ENCODE data around the gene C1RL. TPM values are rescaled to one million over a fixed set of nuclear protein-coding genes. Genes with fewer than 3 reads are reported as not detected.

C1RL gene
- total and polyA plus RNA-seq, 2 donors (not counting 1 experiment from before 2014, with no cell fraction given), result 13.5 to 24.9 TPM

DNA sequence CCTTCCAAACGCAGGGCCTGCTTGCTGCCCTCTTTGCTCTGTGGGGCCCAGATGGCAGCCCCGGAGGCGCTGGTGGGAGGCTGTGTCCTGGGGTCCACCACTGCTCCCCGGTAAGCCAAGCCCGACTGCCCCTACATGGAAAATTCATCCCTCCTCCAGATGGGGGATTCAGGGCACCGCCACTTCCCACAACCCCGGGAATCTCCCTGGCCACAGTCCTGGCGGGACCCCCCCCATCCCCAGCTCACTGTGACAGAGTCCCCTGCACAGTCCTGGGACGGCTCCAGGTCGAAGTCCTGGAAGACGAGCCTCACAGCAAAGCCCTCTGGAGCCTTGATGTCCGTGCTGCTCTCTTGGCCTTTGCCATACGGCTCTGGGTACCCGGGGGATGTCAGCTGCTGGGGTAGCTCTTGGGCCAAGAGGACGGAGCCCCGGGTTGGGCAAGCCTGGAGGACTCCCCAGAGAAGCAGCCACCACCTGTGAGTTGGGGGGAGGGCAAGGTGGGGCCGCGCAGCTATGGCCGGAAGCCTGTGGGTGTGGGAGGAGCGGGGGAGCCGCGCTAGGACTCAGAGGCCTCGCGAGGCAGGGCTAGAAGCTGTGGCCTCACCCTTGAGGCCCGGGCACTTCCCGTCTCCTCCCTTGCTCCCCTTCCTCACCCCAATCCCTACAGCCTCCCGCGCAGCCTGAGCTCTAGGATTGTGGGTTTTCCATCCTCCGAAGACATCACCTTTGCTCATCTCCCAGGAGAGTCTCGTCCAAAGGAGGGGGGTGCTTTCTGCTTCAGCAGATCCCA lies 815 bp downstream of the C1RL start:
- Histone ChIP-seq H3K36me3 (replicated peaks in 1 of 2; ENCODE audit: control extremely low read depth in 1 of 2, control insufficient read depth in 1 of 2, extremely low read depth in 1 of 2, insufficient read depth in 2 of 2, low read length in 1 of 2) (peaks cover 0 to 3% of the 10 kb centered on the region in 2 experiments), H2AFZ (ENCODE audit: insufficient read depth, low read depth, low read length, poor library complexity, severe bottlenecking) (peak overlapping the region; percentile 96), H3K27ac (ENCODE audit: low read length in 2 of 2) (peak overlapping the region; percentile 63 to 76), H3K9me3 (ENCODE audit: control extremely low read depth in 1 of 3, control insufficient read depth in 2 of 3, insufficient read depth in 1 of 3, low read length in 2 of 3) (peaks cover 0 to 2% (median 0%) of the 10 kb centered on the region in 3 donors), H3K9ac (ENCODE audit: low read length) (peak overlapping the region; percentile 94), H3K4me2 (replicated peaks; ENCODE audit: low read depth, low read length, poor library complexity, severe bottlenecking) (peak overlapping the region; percentile 94), H3K4me3 (ENCODE audit: control extremely low read depth in 1 of 5, extremely low read depth in 1 of 5, insufficient read depth in 1 of 5, low read depth in 2 of 5, low read length in 4 of 5) (peak overlapping the region; percentile 74 to 94 (median 89)), H3K79me2 (ENCODE audit: control insufficient read depth, insufficient read depth, low read length) (peaks cover 18% of the 10 kb centered on the region), H3K4me1 (ENCODE audit: control insufficient read depth in 2 of 2, insufficient read depth in 2 of 2, low read length in 2 of 2) (peaks cover 12 to 17% of the 10 kb centered on the region in 2 donors), H4K20me1 (ENCODE audit: control insufficient read depth, insufficient read depth, low read length, poor library complexity, severe bottlenecking) (no peaks in the 10 kb centered on the region), H3K27me3 (replicated peaks in 1 of 4; ENCODE audit: control extremely low read depth in 1 of 4, control insufficient read depth in 3 of 4, insufficient read depth in 4 of 4, low read length in 3 of 4) (no peaks in the 10 kb centered on the region)
- 6% methylated on average over 20 of the region's 30 CpGs for WGBS (ENCODE audit: insufficient coverage)
- Mint-ChIP-seq H3K4me3 (peak overlapping the region; percentile 97), H3K27ac (peak overlapping the region; percentile 98), H3K9me3 (ENCODE audit: insufficient read depth) (peaks cover 4% of the 10 kb centered on the region), H3K27me3 (no peaks in the 10 kb centered on the region), H3K4me1 (peaks cover 26% of the 10 kb centered on the region)
- TF ChIP-seq, protein P1, sequence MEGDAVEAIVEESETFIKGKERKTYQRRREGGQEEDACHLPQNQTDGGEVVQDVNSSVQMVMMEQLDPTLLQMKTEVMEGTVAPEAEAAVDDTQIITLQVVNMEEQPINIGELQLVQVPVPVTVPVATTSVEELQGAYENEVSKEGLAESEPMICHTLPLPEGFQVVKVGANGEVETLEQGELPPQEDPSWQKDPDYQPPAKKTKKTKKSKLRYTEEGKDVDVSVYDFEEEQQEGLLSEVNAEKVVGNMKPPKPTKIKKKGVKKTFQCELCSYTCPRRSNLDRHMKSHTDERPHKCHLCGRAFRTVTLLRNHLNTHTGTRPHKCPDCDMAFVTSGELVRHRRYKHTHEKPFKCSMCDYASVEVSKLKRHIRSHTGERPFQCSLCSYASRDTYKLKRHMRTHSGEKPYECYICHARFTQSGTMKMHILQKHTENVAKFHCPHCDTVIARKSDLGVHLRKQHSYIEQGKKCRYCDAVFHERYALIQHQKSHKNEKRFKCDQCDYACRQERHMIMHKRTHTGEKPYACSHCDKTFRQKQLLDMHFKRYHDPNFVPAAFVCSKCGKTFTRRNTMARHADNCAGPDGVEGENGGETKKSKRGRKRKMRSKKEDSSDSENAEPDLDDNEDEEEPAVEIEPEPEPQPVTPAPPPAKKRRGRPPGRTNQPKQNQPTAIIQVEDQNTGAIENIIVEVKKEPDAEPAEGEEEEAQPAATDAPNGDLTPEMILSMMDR (IDR thresholded peaks at IDR 0.05), result no peak
- TF ChIP-seq EZH2 (IDR thresholded peaks at IDR 0.05; ENCODE audit: borderline replicate concordance, insufficient read depth, low read depth, low read length, poor library complexity, severe bottlenecking), result no peak
- peak; percentile 90 for ATAC-seq (ENCODE audit: low read depth)
- intact Hi-C loops (cut with micrococcal nuclease), result loop anchor here (1.0 to 2.0 kb wide), 4 partner anchors 16 to 163 kb away; partner anchors contain the start of genes C12orf57, C1R, EMG1 and LPCAT3
- peak; percentile 76 for DNase-seq
- POLR2A ChIA-PET, result interaction anchor here (0.6 to 2.0 kb wide), 8 partner anchors 90 to 330 kb away, joined by 3 to 7 read pairs (median 4); partner anchors contain the start of genes C12orf57, ENO2, LPCAT3 and RNU7-1
- CTCF ChIA-PET, result interaction anchor here (0.7 to 3.6 kb wide), 19 partner anchors 15 to 355 kb away, joined by 3 to 35 read pairs (median 5); partner anchors contain the start of genes C12orf57, C1R, LPCAT3 and MLF2

Data from B cell (primary cell).